HL-60 (cell line): ENCODE data around the gene PCID2.

ENCODE experiments used
- DNase-seq, 2 experiments: peaks; one replicate each; pipeline ENCODE4 v3.0.0-alpha.2; 2010 to 2020; ENCODE audit warnings: low read depth in 1 of 2, low spot score in 1 of 2
- H3K27ac ChIP-seq: fragments of 250-450 bp; sonication (Bioruptor Pico); replicated peaks from 2 replicates; pipeline ENCODE4 v1.5.1; 2020; ENCODE audit warnings: mild to moderate bottlenecking, moderate library complexity
- H3K27me3 ChIP-seq: fragments of 250-450 bp; sonication (Bioruptor Pico); 2 replicates; pipeline ENCODE4 v1.5.1; 2021; ENCODE audit warnings: mild to moderate bottlenecking, moderate library complexity; ENCODE audit not compliant: insufficient read depth, poor library complexity, severe bottlenecking
- H3K4me3 ChIP-seq: replicated peaks from 2 replicates; pipeline ENCODE4 v1.5.1; 2011; ENCODE audit warnings: mild to moderate bottlenecking, control low read depth, low read length; ENCODE audit not compliant: insufficient read depth
- GABPA ChIP-seq: IDR thresholded peaks from 2 replicates; pipeline ENCODE4 v1.6.1; 2012; ENCODE audit warnings: low read depth
- POLR2AphosphoS5 ChIP-seq: IDR thresholded peaks from 2 replicates; pipeline ENCODE4 v1.6.1; 2012; ENCODE audit warnings: low read depth
- SPI1 ChIP-seq: IDR thresholded peaks from 2 replicates; pipeline ENCODE4 v1.6.1; 2012; ENCODE audit warnings: low read depth, mild to moderate bottlenecking, borderline replicate concordance
- TF ChIP-seq, protein P1 (sequence below): IDR thresholded peaks from 2 replicates; pipeline ENCODE4 v1.6.1; 2012; ENCODE audit warnings: low read depth; ENCODE audit not compliant: insufficient replicate concordance
- TF ChIP-seq, protein P2 (sequence below): IDR thresholded peaks from one replicate; pipeline ENCODE4 v1.5.1; 2011; ENCODE audit warnings: low read length, control low read depth, inconsistent platforms; ENCODE audit not compliant: insufficient read depth

Gene PCID2

DNA sequence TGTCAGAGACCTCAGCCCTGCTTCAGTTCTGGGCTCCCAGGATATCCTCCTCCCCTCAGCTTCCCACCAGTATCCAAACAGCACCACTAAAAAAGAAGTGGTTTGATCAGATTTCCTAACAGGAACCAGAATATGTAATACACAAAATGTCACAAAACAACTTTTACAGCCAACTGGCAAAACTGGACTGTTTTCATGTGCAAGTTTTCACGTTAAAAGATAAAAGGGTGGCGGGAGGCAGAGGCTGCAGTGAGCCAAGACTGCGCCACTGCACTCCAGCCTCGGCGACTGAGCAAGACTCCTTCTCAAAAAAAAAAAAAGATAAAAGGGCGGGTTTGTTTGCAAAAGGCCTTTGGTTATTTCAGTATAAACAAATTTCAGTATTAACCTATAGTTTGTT is 13.1 kb downstream of the PCID2 start:
- Histone ChIP-seq H3K4me3 (no peak overlapping the region), H3K27ac (no peak overlapping the region), H3K27me3 (no peaks in the 10 kb centered on the region)
- no peak for DNase-seq
- no peak for TF ChIP-seq SPI1
- TF ChIP-seq, protein P1, sequence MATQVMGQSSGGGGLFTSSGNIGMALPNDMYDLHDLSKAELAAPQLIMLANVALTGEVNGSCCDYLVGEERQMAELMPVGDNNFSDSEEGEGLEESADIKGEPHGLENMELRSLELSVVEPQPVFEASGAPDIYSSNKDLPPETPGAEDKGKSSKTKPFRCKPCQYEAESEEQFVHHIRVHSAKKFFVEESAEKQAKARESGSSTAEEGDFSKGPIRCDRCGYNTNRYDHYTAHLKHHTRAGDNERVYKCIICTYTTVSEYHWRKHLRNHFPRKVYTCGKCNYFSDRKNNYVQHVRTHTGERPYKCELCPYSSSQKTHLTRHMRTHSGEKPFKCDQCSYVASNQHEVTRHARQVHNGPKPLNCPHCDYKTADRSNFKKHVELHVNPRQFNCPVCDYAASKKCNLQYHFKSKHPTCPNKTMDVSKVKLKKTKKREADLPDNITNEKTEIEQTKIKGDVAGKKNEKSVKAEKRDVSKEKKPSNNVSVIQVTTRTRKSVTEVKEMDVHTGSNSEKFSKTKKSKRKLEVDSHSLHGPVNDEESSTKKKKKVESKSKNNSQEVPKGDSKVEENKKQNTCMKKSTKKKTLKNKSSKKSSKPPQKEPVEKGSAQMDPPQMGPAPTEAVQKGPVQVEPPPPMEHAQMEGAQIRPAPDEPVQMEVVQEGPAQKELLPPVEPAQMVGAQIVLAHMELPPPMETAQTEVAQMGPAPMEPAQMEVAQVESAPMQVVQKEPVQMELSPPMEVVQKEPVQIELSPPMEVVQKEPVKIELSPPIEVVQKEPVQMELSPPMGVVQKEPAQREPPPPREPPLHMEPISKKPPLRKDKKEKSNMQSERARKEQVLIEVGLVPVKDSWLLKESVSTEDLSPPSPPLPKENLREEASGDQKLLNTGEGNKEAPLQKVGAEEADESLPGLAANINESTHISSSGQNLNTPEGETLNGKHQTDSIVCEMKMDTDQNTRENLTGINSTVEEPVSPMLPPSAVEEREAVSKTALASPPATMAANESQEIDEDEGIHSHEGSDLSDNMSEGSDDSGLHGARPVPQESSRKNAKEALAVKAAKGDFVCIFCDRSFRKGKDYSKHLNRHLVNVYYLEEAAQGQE: no peak
- TF ChIP-seq, protein P2, sequence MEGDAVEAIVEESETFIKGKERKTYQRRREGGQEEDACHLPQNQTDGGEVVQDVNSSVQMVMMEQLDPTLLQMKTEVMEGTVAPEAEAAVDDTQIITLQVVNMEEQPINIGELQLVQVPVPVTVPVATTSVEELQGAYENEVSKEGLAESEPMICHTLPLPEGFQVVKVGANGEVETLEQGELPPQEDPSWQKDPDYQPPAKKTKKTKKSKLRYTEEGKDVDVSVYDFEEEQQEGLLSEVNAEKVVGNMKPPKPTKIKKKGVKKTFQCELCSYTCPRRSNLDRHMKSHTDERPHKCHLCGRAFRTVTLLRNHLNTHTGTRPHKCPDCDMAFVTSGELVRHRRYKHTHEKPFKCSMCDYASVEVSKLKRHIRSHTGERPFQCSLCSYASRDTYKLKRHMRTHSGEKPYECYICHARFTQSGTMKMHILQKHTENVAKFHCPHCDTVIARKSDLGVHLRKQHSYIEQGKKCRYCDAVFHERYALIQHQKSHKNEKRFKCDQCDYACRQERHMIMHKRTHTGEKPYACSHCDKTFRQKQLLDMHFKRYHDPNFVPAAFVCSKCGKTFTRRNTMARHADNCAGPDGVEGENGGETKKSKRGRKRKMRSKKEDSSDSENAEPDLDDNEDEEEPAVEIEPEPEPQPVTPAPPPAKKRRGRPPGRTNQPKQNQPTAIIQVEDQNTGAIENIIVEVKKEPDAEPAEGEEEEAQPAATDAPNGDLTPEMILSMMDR: no peak
- no peak for TF ChIP-seq GABPA
- no peak for TF ChIP-seq POLR2AphosphoS5

DNA sequence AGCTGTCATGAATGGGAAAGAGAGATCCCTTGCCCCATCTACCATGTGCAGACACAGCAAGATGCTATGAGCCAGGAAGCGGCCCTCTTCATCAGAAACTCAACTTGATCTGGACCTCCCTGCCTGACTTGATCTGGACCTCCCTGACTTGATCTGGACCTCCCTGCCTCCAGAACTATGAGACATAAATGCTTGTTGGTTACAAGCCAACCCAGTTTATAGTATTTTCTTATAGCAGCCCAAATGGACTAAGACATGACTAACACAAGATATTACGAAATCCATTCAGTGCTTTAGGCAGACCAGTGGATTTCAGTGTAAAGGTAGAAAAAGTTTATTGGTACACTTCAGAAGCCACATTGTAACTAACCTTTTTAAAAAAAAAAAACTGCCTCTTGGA is 15.6 kb downstream of the PCID2 start:
- TF ChIP-seq SPI1: no peak
- no peak for TF ChIP-seq GABPA
- no peak for TF ChIP-seq POLR2AphosphoS5
- TF ChIP-seq, protein P2: no peak
- TF ChIP-seq, protein P1: no peak
- DNase-seq: no peak
- Histone ChIP-seq H3K27ac (no peak overlapping the region), H3K27me3 (no peaks in the 10 kb centered on the region), H3K4me3 (no peak overlapping the region)

DNA sequence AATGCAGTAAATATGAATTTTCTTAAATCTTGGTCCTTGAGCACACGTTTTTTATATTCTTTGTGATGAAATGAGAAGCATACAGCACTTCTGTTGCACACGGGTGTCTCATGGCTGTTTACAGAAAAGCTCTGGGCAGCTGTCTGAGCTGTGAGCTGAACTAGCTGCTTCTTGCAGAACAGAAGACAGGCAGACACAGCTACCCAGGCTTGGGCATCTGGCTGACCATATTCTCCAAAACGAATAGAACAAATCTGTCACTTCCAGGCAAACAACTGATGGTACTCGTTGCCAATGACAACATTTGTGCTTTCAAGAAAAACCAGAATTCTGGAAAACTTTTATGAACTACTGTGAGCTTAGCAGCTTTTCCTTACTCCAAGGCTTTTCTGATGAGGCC is 16.2 kb downstream of the PCID2 start:
- no peak for TF ChIP-seq SPI1
- no peak for TF ChIP-seq POLR2AphosphoS5
- TF ChIP-seq, protein P2: no peak
- TF ChIP-seq, protein P1: no peak
- no peak for TF ChIP-seq GABPA

More for the DNA sequence above, 16.2 kb downstream of the PCID2 start:
- no peaks in the 10 kb centered on the region for H3K27me3 ChIP-seq
- no peak overlapping the region for H3K27ac ChIP-seq
- no peak for DNase-seq
- H3K4me3 ChIP-seq: no peak overlapping the region
